Choroid plexus epithelial cell (primary cell): ENCODE results near the gene BICDL2.
A peak's percentile ranks its signal among the peaks of the same experiment; 100 is the strongest.

Source experiments
- DNase-seq: peaks from one replicate; pipeline ENCODE4 v3.0.0-alpha.2; 2010; ENCODE audit warnings: low read depth
- H3K4me3 ChIP-seq: 2 replicates; pipeline ENCODE4 v1.5.1; 2011; ENCODE audit warnings: low read depth, mild to moderate bottlenecking, control low read depth, low read length, moderate library complexity
- CTCF ChIP-seq: conservative IDR thresholded peaks from 2 replicates; pipeline ENCODE4 v1.5.1; 2011; ENCODE audit warnings: low read depth, mild to moderate bottlenecking, control low read depth, inconsistent platforms, low read length, moderate library complexity

The BICDL2 gene

DNA sequence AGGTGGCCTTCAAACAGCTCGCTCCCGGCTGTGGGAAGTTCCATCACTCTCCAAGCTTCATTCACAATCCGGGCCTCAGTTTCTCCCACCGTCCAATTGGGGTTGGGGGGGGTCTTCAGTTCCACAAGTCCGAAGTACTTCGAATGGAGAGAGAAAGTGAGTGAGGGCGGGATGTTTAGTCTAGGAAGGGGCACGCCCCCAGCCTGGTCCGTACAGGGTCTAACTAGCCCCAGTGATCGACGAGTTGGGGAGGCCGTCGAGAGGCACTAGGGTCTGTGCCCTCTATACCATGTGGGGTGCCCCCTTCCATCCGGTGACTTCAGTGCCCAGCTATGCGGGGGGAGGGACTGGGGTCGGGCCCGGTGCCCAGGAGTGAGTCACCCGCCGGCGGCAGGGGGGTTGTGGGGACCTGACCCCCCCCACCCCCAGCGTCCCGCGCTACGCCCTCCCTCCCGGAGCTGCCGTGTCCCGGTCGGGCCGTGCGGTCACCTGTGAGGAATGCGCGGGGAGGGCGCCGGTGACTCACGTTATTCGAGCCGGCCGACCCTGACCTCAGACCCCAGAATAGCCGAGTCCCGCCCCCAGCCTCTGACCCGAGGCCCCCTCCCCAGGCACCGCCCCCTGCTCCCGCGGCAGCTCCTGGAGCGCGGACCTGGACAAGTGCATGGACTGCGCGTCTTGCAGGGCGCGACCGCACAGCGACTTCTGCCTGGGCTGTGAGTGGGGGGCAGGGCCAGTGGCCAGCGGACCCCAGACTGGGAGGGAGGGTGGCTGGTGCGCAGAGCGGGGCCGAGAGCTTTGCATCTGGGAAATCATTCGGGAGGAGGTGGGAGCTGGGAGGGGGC, 15.9 kb downstream of the BICDL2 start:
- peak overlapping the region; percentile 82 for H3K4me3 ChIP-seq
- peak; percentile 86 for DNase-seq

GRCh38 chr16:3020247-3020603, 16.5 kb downstream of the BICDL2 start, which contains the start of gene TNFRSF12A:
Gene TNFRSF12A (plus strand): TSS chr16:3020368. CDS start chr16:3020398, 30 bp downstream.
- TF ChIP-seq CTCF, result no peak
- peak; percentile 68 for DNase-seq
- peak within 1 kb of the TSS; percentile 82 for H3K4me3 ChIP-seq

More for the DNA sequence above, 15.9 kb downstream of the BICDL2 start:
- TF ChIP-seq CTCF, result no peak

GRCh38 chr16:3019594-3020246, 17.0 kb downstream of the BICDL2 start:
- DNase-seq, result no peak
- H3K4me3 ChIP-seq, result peak overlapping the region; percentile 31
- TF ChIP-seq CTCF, result no peak

DNA sequence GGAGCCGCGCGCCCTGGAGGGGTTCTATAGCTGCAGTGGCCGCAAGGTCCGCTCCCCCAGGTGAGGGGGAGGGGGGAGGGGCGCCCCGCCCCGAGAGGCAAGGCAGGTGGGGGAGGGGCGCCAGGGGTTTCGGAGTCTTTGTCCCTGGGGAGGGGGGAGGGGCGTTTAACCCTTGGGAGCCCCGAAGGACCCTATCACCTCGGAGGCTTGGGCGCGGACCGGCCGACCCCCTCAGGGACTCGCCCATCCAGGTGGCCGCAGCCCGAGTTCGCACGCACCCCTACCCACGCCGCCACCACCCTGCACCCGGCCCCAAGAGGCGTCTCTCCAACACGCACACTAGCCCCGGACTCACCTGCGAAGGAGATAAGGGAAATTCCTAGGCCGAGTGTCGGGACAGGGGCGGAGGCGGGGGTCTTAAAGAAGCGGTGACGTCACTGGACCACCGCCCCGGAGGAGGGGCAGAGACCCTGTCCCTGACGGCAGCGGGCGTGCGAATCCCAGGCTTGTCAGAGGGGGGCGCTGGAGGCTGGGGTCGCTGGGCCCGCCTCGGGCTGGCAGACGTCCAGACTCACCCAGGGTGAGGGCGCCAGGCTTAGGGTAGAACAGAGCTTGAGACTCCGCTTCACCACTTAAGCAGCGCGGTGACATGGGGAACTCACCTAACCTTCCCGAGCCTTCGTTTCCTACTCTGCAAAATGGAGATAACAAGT, 18.8 kb downstream of the BICDL2 start, which contains the start of gene CLDN6:
Gene CLDN6, minus strand, starts transcription at position 390 of the 713 bp plus-strand sequence. CDS start 2,162 bp downstream, outside the sequence.
- peak; percentile 42 for TF ChIP-seq CTCF
- DNase-seq, result peak; percentile 8
- H3K4me3 ChIP-seq, result no peak within 1 kb of the TSS

DNA sequence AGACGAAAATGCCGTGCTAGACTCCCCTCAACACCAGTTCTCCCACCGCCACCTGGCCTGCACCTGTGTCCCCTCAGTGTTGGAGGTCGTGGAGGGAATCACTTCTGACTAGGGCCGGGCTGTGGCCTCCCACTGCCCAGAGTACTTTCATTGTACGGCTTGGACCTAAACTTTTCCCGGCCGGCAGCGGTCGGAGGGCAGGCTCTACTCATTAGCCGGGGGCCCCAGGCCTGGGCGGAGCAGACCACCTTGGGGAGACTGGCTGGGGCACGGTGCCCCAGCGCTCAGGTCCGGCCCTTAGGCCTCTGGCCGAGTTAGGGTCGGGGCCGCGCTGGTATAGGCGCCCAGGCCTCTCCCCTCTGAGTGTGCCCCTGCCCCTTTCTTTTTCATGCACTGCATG, 19.4 kb downstream of the BICDL2 start:
- no peak for DNase-seq
- no peak overlapping the region for H3K4me3 ChIP-seq
- TF ChIP-seq CTCF, result no peak

DNA sequence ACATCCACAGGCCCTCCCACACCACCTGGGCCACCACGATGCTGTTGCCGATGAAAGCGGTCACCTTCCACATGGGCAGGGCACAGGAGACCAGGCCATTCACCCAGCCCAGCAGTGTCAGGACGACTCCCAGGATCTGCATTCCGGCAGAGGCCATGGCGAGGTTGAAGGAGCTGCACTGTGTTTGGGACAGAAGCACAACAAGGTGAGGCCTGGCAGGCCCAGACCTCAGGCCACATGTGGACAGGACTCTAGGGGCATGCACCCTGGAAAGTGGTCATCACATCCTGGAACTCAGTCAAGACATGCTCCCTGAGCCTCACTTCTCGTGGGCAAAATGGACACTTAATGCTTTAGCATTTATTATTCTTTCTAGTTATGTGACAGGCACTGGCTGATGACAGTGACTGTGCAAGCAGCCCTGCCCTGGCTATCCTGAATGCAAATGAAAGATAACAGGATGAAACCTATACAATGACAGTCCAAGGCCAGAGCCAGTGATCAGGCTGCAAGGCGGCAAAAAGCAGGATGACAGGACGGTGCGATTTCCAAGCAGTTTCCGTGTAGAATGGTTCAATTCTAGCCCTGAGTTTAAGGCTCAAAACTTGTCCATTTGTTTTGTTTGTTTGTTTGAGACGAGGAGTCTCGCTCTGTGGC, 20.8 kb downstream of the BICDL2 start:
- no peak for DNase-seq
- TF ChIP-seq CTCF, result no peak
- H3K4me3 ChIP-seq, result no peak overlapping the region
